HepG2 (cell line): ENCODE data around the gene TMEM121. TPM values are rescaled to one million over a fixed set of nuclear protein-coding genes. Genes with fewer than 3 reads are reported as not detected.

ENCODE experiments used
- GABPA ChIP-seq, 2 experiments: IDR thresholded peaks; 2 replicates each; pipeline ENCODE4 v1.6.1; 2011 to 2016; ENCODE audit warnings: low read depth in 2 of 2, low read length in 1 of 2, missing biosample characterization in 1 of 2, missing genetic modification characterization in 1 of 2
- HNRNPL ChIP-seq: fragments of 200-400 bp; formaldehyde crosslinking; IDR thresholded peaks from 2 replicates; pipeline ENCODE4 v1.6.1; 2017; ENCODE audit warnings: mild to moderate bottlenecking, low read depth, low read length
- THAP8 ChIP-seq: sonication (generic); formaldehyde crosslinking; IDR thresholded peaks from 2 replicates; pipeline ENCODE4 v1.5.1; 2020; ENCODE audit warnings: missing genetic modification reagents, mild to moderate bottlenecking, borderline replicate concordance
- U2AF1 ChIP-seq: fragments of 200-400 bp; formaldehyde crosslinking; optimal IDR thresholded peaks from 2 replicates; pipeline ENCODE3; 2017; ENCODE audit warnings: mild to moderate bottlenecking, low read depth, low read length
- ZFP91 ChIP-seq: sonication (generic); formaldehyde crosslinking; IDR thresholded peaks from 2 replicates; pipeline ENCODE4 v1.9.0; 2022; ENCODE audit warnings: missing genetic modification reagents, mild to moderate bottlenecking, borderline replicate concordance
- ZMYM4 ChIP-seq: sonication (generic); formaldehyde crosslinking; IDR thresholded peaks from 2 replicates; pipeline ENCODE4 v1.8.1; 2023; ENCODE audit warnings: mild to moderate bottlenecking, missing genetic modification reagents
- ZNF205 ChIP-seq: IDR thresholded peaks from 2 replicates; pipeline ENCODE4 v1.6.1; 2018; ENCODE audit warnings: missing biosample characterization, missing genetic modification reagents
- ZNF496 ChIP-seq: sonication (generic); formaldehyde crosslinking; IDR thresholded peaks from 2 replicates; pipeline ENCODE4 v1.8.1; 2023; ENCODE audit warnings: mild to moderate bottlenecking, moderate library complexity, missing genetic modification reagents; ENCODE audit not compliant: insufficient replicate concordance
- polyA plus RNA-seq, 8 experiments: library from polyadenylated mRNA; depleted of rRNA in 3 of 8; stranded (reverse) in 7 of 8; unstranded in 1 of 8; fragments of >200 nt; fragmentation: Illumina TruSeq in 4 of 8; extraction: Trizol in 4 of 8; gene quantifications; 2 replicates each; pipeline versions ENCODE4 v1.2.1 to v1.2.3, GENCODE V29; 2011 to 2016; ENCODE audit warnings: low read depth in 4 of 8, missing spikeins in 1 of 8, mixed read lengths in 1 of 8; ENCODE audit not compliant: insufficient read depth in 1 of 8
- total RNA-seq, 5 experiments: library from RNA; depleted of rRNA; stranded (reverse); fragments of >200 nt; fragmentation: Illumina TruSeq; extraction: Trizol; gene quantifications; 2 replicates each; pipeline ENCODE4 v1.2.3, GENCODE V29; 2016; ENCODE audit warnings: low read depth in 1 of 5

Gene TMEM121
- total and polyA plus RNA-seq, 2 of the 13 experiments (the other 11 are each of a cell fraction or from before 2014, with no cell fraction given): 6.6 to 19.0 TPM

- TF ChIP-seq ZFP91 (CRISPR knock-in tag) (peak; percentile 78; the same call in 1 of the 2 replicates), HNRNPL (0 out of 2 replicates have a peak, but pooled peaks have one; percentile 50), GABPA (IDR thresholded peaks at IDR 0.05; ENCODE audit: low read depth, low read length) (no peak), GABPA (CRISPR knock-in tag; IDR thresholded peaks at IDR 0.05; ENCODE audit: low read depth) (no peak), ZNF496 (no peak), U2AF1 (peak; percentile 48), THAP8 (CRISPR knock-in tag) (no peak), ZMYM4 (CRISPR knock-in tag) (no peak), ZNF205 (peak; percentile 65; the same call in 1 of the 2 replicates)
Measured at GRCh38 chr14:105480807-105481801, 45.3 kb upstream of the TMEM121 start (continued).
